Colonic mucosa (tissue), 4 donors: ENCODE measurements around the gene PGM5. TPM values are rescaled to one million over a fixed set of nuclear protein-coding genes. Genes with fewer than 3 reads are reported as not detected.

Source experiments
- DNase-seq: peaks from one replicate; pipeline ENCODE4 v3.0.0-alpha.2; 2020
- H3K27ac ChIP-seq: fragments of 200-600 bp; one replicate; pipeline ENCODE4 v1.8.0; 2021
- H3K27me3 ChIP-seq: fragments of 200-600 bp; one replicate; pipeline ENCODE4 v1.8.0; 2021
- H3K36me3 ChIP-seq: fragments of 200-600 bp; one replicate; pipeline ENCODE4 v1.8.0; 2021
- H3K4me1 ChIP-seq: fragments of 200-600 bp; one replicate; pipeline ENCODE4 v1.8.0; 2021; ENCODE audit warnings: mild to moderate bottlenecking
- H3K4me3 ChIP-seq: fragments of 200-600 bp; one replicate; pipeline ENCODE4 v1.8.0; 2021
- H3K9ac ChIP-seq, 2 donors: one replicate each; pipeline ENCODE4 v1.7.0; 2013; ENCODE audit warnings: control low read depth in 2 of 2, low read depth in 2 of 2, low read length in 2 of 2
- H3K9me3 ChIP-seq: fragments of 200-600 bp; one replicate; pipeline ENCODE4 v1.8.0; 2021
- CTCF ChIP-seq: fragments of 200-600 bp; IDR thresholded peaks from one replicate; pipeline ENCODE4 v1.8.0; 2022; ENCODE audit warnings: antibody characterized with exemption, mild to moderate bottlenecking
- intact Hi-C: fragments of 100-400 bp; cut with DNase I; formaldehyde crosslinking; loops from one replicate; pipeline ENCODE4 v1.14.1; 2022
- total RNA-seq, 2 donors: library from RNA; stranded (reverse); fragmentation: NEBNext Ultra II Directional in 1 of 2; extraction: Animal tissue kit (Norgen Biotek cat#: 25700) in 1 of 2; gene quantifications; one replicate each; pipeline ENCODE4 v1.2.1, GENCODE V29; 2021
- donor health status: healthy.
- donor health status: DM: no; HTN: no; CAD: no.
- donor health status: DM: no; HTN: no; CAD: no.

Gene PGM5
- total RNA-seq, 2 donors from 2014 or later: 7.7 to 48.6 TPM

- H3K4me1 ChIP-seq: no peaks in the 10 kb centered on the region
Measured at GRCh38 chr9:68496356-68496755, 139.9 kb downstream of the PGM5 start.

GRCh38 chr9:68497629-68498028 lies 141.2 kb downstream of the PGM5 start:
- H3K27ac ChIP-seq: no peak overlapping the region
- H3K4me3 ChIP-seq: no peak overlapping the region
- intact Hi-C loops: no loop called here
- no peak for TF ChIP-seq CTCF
- H3K9me3 ChIP-seq: no peaks in the 10 kb centered on the region
- no peak for DNase-seq
- H3K27me3 ChIP-seq: no peaks in the 10 kb centered on the region
- no peaks in the 10 kb centered on the region for H3K36me3 ChIP-seq
- no peaks in the 10 kb centered on the region for H3K4me1 ChIP-seq
- no peak overlapping the region for H3K9ac ChIP-seq

More at GRCh38 chr9:68496356-68496755, 139.9 kb downstream of the PGM5 start:
- no peaks in the 10 kb centered on the region for H3K27me3 ChIP-seq
- no peak for TF ChIP-seq CTCF
- no peaks in the 10 kb centered on the region for H3K9me3 ChIP-seq
- H3K9ac ChIP-seq: no peak overlapping the region
- no peak for DNase-seq
- intact Hi-C loops: no loop called here
- no peak overlapping the region for H3K4me3 ChIP-seq
- no peak overlapping the region for H3K27ac ChIP-seq
- H3K36me3 ChIP-seq: no peaks in the 10 kb centered on the region

- no peak for TF ChIP-seq CTCF
- Histone ChIP-seq H3K4me1 (no peaks in the 10 kb centered on the region), H3K4me3 (no peak overlapping the region), H3K27me3 (no peaks in the 10 kb centered on the region), H3K9me3 (no peaks in the 10 kb centered on the region), H3K27ac (no peak overlapping the region), H3K9ac (no peak overlapping the region), H3K36me3 (no peaks in the 10 kb centered on the region)
- intact Hi-C loops: no loop called here
- DNase-seq: no peak
Measured at GRCh38 chr9:68498816-68499215, 142.4 kb downstream of the PGM5 start.

- H3K9ac ChIP-seq: no peak overlapping the region
- H3K9me3 ChIP-seq: no peaks in the 10 kb centered on the region
- H3K27ac ChIP-seq: no peak overlapping the region
- H3K27me3 ChIP-seq: no peaks in the 10 kb centered on the region
- no peak overlapping the region for H3K4me3 ChIP-seq
- intact Hi-C loops: loop anchor here (10.0 kb wide), 1 partner anchor 146 kb away; the partner anchor contains the start of gene PGM5
- H3K36me3 ChIP-seq: no peaks in the 10 kb centered on the region
- no peaks in the 10 kb centered on the region for H3K4me1 ChIP-seq
- no peak for TF ChIP-seq CTCF
- DNase-seq: no peak
Measured at GRCh38 chr9:68500457-68501381, 144.3 kb downstream of the PGM5 start.

GRCh38 chr9:68502279-68502678 lies 145.9 kb downstream of the PGM5 start:
- Histone ChIP-seq H3K27ac (no peak overlapping the region), H3K27me3 (no peaks in the 10 kb centered on the region), H3K4me1 (no peaks in the 10 kb centered on the region), H3K9ac (no peak overlapping the region), H3K36me3 (no peaks in the 10 kb centered on the region), H3K4me3 (no peak overlapping the region), H3K9me3 (no peaks in the 10 kb centered on the region)
- no peak for TF ChIP-seq CTCF
- intact Hi-C loops: loop anchor here (10.0 kb wide), 1 partner anchor 147 kb away; the partner anchor contains the start of gene PGM5
- DNase-seq: no peak
